NCI-H1930 (cell line): ENCODE measurements around the gene ZNF808.
"Not testable (repeated sequence)": the region's sequence is repeated elsewhere in the genome, so short reads cannot be mapped to it uniquely, and the experiment has no call there.

Experiments used
- DNase-seq, 2 experiments: peaks; one replicate each; lab custom pipeline; 2025; lab: John Stamatoyannopoulos, UW

Gene ZNF808

DNA sequence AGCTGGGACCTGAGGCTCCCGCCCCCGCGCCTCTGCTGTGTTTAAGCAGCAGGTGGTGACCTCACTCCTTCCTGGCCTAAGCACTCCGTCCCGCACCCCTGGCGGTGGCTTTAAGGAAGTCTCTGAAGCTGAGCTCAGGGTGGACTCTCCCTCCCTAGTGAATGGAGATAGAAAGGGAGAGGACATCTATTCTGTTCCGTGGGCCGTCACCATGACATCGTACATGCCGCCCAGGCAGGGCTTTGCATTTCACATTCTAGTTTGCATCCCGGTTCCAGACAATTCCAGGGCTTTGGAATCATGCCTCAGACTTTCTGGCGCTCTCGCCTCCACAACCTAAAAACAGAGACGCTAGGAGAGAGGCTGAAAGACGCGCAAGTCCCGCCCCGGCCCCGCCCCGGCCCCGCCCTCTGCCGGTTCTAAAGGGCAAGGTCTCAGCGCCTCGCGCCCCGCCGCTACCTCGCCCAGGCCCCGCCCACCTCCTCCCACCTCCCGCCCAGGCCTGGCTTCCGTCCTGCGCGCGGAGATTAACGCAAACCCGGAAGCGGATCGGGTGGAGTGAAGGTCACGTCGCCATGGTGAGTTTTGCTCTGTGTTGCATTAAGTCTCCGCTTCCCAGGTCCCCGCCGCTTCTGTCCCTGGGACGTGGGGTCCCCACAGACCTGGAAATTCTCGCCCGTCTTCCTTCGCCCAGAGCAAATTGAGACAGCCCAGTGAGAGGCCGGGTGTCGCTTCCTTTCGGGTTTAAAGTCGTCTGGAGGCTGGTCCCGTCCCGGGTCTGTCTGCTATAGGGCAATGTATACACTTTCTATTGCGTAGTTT is at the start of gene ZNF808:
ZNF808 (plus strand) TSS at position 535 of the 822 bp plus-strand sequence. CDS start 15,617 bp downstream, outside the sequence.
- peak; percentile 91 to 94 for DNase-seq

- not testable (repeated sequence) for DNase-seq
Observed at GRCh38 chr19:52484111-52484743, 43.2 kb upstream of the ZNF808 start.

DNA sequence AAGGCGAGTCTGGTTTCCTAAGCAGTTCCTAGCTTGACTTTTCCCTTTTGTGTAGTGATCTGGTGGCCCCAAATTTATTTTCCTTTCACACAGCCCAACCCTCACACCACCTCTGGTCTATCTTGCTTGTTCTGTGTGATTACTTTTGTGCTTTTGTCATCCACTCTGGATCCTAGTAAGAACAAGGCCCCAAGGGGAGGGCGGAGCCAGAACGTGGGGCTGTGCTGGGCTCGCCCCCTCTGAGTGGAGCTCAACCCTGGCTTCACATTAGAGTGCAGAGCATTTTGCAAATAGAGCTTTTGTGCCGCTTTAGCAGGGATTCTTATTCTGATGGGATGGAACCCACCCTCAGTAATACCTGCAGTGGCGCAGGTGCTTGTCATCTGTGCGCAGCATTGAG is 42.4 kb upstream of the ZNF808 start:
- not testable (repeated sequence) for DNase-seq

- not testable (repeated sequence) for DNase-seq
Observed at GRCh38 chr19:52485561-52486240, 41.8 kb upstream of the ZNF808 start.

GRCh38 chr19:52492201-52492993 is 35.1 kb upstream of the ZNF808 start:
- no peak for DNase-seq

DNA sequence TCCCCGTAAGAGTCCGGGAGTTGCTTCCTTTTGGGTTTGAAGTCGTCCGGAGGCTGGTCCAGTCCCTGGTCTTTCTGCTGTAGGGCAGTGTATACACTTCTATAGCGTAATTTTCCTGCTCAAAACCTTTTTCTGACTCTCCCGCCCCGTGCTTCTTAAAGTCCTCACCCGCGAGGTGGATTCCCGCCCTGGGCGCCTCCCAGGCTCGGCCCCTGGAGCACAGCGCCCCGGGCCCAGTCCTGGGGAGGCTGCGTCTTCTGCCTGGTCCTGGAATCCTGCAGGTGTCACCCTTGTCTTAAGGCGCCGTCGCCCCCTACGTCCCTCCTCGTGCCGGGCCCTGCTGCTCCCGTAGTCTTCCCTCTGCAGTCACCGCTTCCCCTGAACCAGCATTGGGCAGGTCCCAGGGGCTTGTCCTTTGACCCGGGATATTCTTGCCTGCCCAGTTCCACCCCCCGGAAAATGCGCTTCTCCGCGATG is 34.4 kb upstream of the ZNF808 start:
- no peak for DNase-seq

GRCh38 chr19:52494518-52494917 is 33.0 kb upstream of the ZNF808 start:
- no peak for DNase-seq

DNA sequence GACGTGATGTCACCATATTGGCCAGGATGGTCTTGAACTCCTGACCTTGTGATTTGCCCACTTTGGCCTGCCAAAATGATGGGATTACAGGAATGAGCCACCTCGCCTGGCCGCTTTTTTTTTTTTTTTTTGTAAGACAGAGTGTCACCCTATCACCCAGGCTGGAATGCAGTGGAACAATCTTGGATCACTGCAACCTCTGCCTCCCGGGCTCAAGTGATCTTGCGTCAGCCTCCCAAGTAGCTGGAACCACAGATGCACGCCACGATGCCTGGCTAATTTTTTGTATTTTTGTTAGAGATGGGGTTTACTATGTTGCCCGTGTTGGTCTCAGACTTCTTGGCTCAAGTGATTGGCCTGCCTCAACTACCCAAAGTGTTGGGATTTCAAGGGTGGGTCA is 28.9 kb upstream of the ZNF808 start:
- DNase-seq = no peak

DNA sequence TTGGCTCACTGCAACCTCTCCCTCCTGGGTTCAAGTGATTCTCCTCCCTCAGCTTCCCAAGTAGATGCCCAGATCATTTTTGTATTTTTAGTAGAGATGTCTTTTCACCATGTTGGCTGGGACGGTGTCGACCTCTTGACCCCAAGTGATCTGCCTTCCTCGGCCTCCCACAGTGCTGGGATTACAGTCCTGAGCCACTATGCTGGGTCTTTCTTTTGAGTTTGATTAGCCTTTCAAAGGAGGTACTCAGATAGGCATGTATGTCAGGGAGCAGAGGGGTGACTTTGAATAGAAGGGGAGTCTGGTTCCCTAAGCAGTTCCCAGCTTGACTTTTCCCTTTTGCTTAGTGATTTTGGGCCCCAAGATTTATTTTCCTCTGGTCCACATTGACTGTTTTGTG is 27.0 kb upstream of the ZNF808 start:
- not testable (repeated sequence) for DNase-seq

DNA sequence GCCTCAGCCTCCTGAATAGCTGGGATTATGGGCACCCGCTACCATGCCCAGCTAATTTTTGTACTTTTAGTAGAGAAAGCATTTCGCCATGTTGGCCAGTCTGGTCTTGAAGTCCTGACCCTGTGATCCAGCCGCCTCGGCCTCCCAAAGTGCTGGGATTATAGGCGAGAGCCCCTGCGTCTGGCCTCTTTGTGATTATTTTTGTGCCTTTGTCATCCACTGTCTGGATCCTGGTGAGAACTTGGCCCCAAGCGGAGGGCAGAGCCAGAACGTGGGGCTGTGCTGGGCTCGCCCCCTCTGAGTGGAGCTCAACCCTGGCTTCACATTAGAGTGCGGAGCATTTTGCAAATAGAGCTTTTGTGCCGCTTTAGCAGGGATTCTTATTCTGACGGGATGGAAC is 26.5 kb upstream of the ZNF808 start:
- not testable (repeated sequence) for DNase-seq

GRCh38 chr19:52507266-52507665 is 20.2 kb upstream of the ZNF808 start:
- no peak for DNase-seq

DNA sequence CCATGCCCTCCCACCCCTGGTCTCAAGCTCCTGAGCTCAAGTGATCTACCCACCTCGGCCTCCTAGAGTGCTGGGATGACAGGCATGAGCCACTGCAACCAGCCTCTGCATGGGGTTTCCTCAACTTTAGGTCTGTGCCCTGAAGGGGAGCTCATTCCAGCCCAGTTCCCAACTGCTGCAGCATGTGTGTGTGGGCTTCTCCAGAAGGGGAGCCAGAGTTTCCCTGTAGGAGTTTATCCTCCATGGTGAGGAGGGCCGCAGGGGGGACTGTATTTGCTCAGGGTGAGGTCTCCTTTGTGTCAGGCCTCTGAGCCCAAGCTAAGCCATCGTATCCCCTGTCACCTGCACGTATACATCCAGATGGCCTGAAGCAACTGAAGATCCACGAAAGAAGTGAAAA is 11.3 kb upstream of the ZNF808 start:
- DNase-seq = no peak

DNA sequence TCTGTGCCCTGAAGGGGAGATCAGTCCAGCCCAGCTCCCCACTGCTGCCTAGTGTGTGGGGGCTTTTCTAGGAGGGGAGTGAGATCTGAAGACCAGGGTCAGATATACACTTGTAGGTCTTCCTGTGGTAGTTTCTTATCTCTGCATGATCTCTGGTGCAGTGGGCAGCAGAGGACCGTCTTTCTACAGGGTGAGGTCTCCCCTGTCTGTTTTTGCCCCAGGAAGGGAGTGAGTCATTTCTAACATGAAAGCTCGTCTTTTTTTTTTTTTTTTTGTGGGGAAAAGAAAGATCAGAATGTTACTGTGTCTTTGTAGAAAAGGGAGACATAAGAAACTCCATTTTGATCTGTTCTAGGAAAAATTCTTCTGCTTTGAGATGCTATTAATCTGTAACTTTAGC is 8.8 kb upstream of the ZNF808 start:
- DNase-seq = no peak

DNA sequence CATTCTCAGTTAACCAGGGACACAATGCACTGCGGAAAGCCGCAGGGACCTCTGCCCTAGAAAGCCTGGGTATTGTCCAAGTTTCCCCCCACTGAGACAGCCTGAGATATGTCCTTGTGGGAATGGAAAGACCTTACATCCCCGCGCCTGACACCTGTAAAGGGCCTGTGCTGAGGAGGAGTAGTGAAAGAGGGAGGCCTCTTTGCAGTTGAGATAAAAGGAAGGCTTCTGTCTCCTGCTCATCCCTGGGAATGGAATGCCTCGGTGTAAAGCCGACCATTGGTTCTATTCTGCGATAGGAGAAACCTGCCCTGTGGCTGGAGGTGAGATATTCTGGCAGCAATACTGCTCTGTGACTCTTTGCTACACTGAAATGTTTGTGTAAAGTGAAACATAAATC is 8.3 kb upstream of the ZNF808 start:
- DNase-seq = not testable (repeated sequence)

DNA sequence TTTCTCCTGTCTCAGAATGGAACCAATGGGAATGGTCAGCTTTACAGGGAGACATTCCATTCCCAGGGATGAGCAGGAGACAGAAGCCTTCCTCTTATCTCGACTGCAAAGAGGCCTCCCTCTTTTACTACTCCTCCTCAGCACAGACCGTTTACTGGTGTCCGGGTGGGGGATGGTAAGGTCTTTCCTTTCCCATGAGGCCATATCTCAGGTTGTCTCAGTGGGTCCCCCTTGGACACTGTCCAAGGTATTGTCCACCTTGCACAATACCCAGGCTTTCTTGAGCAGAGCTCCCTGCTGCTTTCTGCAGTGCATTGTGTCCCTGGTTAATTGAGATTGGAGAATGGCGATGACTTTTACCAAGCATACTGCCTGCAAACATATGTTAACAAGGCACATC is 7.5 kb upstream of the ZNF808 start:
- DNase-seq = no peak

- no peak for DNase-seq
Observed at GRCh38 chr19:52522551-52522950, 4.9 kb upstream of the ZNF808 start.

DNA sequence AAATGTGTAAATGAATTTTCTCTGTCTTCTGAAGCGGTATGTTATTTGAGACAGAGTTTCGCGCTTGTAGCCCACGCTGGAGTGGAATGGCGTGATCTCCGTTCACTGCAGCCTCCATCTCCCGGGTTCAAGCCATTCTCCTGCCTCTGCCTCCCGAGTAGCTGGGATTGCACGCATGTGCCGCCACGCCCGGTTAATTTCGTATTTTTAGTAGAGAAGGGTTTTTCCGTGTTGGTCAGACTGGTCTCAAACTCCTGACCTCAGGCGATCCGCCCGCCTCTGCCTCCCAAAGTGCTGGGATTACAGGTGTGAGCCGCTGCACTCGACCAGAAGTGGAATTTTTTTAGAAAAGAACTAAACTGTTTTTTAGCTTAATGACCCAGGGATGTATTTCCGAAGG is 3.4 kb upstream of the ZNF808 start:
- DNase-seq = no peak

- DNase-seq = no peak
Observed at GRCh38 chr19:52527956-52528351, 486 bp downstream of the ZNF808 start.

GRCh38 chr19:52532480-52532879 is 5.0 kb downstream of the ZNF808 start:
- no peak for DNase-seq

DNA sequence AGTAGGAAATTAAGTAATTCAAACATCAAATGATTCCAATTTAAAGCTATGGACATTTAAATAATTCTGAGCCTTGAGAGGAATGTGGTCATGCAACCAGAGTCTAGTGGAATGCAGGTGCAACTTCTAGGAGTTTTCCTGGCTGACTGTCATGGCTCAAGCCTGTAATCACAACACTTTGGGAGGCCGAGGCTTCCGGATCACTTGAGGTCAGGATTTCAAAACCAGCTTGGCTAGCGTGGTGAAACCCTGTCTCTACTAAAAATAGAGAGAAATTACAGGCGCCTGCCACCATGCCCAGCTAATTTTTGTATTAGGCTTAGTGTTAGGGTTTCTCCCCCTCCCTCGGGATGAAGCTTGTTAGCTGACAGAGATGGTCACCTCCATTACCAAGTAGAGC is 6.4 kb downstream of the ZNF808 start:
- DNase-seq = no peak

DNA sequence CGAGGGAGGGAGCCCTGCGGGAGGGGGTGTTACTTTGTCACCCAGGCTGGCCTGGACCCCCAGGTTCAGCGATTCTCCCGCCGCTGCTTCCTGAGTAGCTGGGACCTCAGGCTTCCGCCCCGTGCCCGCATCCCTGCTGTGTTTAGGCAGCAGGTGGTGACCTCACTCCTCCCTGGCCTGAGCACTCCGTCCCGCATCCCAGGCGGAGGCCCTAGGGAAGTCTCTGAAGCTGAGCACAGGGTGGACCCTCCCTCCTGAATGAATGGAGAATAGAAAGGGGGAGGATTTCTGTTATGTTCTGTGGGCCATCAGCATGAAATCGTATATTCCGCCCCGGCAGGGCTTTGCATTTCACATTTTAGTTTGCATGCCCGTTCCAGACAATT is 7.9 kb downstream of the ZNF808 start:
- not testable (repeated sequence) for DNase-seq
